ENCODE results near the gene CCL25. TPM values are rescaled to one million over a fixed set of nuclear protein-coding genes. Genes with fewer than 3 reads are reported as not detected.
A peak's percentile ranks its signal among the peaks of the same experiment; 100 is the strongest.

Gene CCL25
- polyA plus RNA-seq, 1 of the 3 experiments (the other 2 are of a cell fraction) = not detected

GRCh38 chr19:8017808-8018207, 34.8 kb upstream of the CCL25 start:
- Histone ChIP-seq H3K4me1 (ENCODE audit: control insufficient read depth in 1 of 2, insufficient read depth in 2 of 2, low read depth in 1 of 2, low read length in 1 of 2) (no peaks in the 10 kb centered on the region), H3K27ac (ENCODE audit: low read depth in 2 of 2, low read length in 1 of 2) (no peak overlapping the region), H3K79me2 (ENCODE audit: insufficient read depth) (no peaks in the 10 kb centered on the region), H2AFZ (ENCODE audit: low read depth) (no peak overlapping the region), H4K20me1 (ENCODE audit: insufficient read depth) (no peaks in the 10 kb centered on the region), H3K4me2 (no peak overlapping the region), H3K9ac (no peak overlapping the region), H3K4me3 (ENCODE audit: low read depth in 2 of 2, low read length in 1 of 2) (no peak overlapping the region), H3K27me3 (ENCODE audit: insufficient read depth) (no peaks in the 10 kb centered on the region), H3F3A (replicated peaks; ENCODE audit: insufficient read depth) (no peaks in the 10 kb centered on the region), H3K9me3 (no peaks in the 10 kb centered on the region), H3K36me3 (replicated peaks in 1 of 2; ENCODE audit: control insufficient read depth in 1 of 2, insufficient read depth in 2 of 2, low read length in 1 of 2) (no peaks in the 10 kb centered on the region), H3K9me2 (no peaks in the 10 kb centered on the region)
- DNase-seq = no peak
- POLR2A ChIA-PET = no interaction called here
- WGBS (ENCODE audit: low lambda C conversion rate) = 87% methylated on average over 11 of the region's 14 CpGs
- peak; percentile 36 for TF ChIP-seq RAD21 (IDR thresholded peaks at IDR 0.05; ENCODE audit: low read length)
- no peak for TF ChIP-seq POLR2AphosphoS5 (IDR thresholded peaks at IDR 0.05; ENCODE audit: low read depth, low read length)
- CTCF ChIA-PET = interaction anchor here (1.1 to 2.3 kb wide), 2 partner anchors 15 to 74 kb away, joined by 5 to 9 read pairs; partner anchors contain the start of gene TIMM44

- H3K9me3 ChIP-seq = no peaks in the 10 kb centered on the region
- no peaks in the 10 kb centered on the region for H3K79me2 ChIP-seq (ENCODE audit: insufficient read depth)
- TF ChIP-seq REST (IDR thresholded peaks at IDR 0.05; ENCODE audit: low read depth, low read length) (no peak), MAX (IDR thresholded peaks at IDR 0.05; ENCODE audit: low read depth) (no peak)
- no peak overlapping the region for H2AFZ ChIP-seq (ENCODE audit: low read depth)
- DNase-seq = no peak
- no peaks in the 10 kb centered on the region for H3K4me1 ChIP-seq (ENCODE audit: control insufficient read depth in 1 of 2, insufficient read depth in 2 of 2, low read depth in 1 of 2, low read length in 1 of 2)
- no peaks in the 10 kb centered on the region for H3K27me3 ChIP-seq (ENCODE audit: insufficient read depth)
- H3K9me2 ChIP-seq = no peaks in the 10 kb centered on the region
- ChIA-PET POLR2A (no interaction called here), CTCF (interaction anchor here (0.9 to 1.1 kb wide), 2 partner anchors 11 to 18 kb away, joined by 4 read pairs; no protein-coding TSS in a partner anchor)
- no peaks in the 10 kb centered on the region for H3F3A ChIP-seq (replicated peaks; ENCODE audit: insufficient read depth)
- H3K36me3 ChIP-seq (replicated peaks in 1 of 2; ENCODE audit: control insufficient read depth in 1 of 2, insufficient read depth in 2 of 2, low read length in 1 of 2) = no peaks in the 10 kb centered on the region
- H3K27ac ChIP-seq (ENCODE audit: low read depth in 2 of 2, low read length in 1 of 2) = no peak overlapping the region
- no peak overlapping the region for H3K9ac ChIP-seq
- 85% methylated on average over 9 of the region's 9 CpGs for WGBS (ENCODE audit: low lambda C conversion rate)
- H4K20me1 ChIP-seq (ENCODE audit: insufficient read depth) = no peaks in the 10 kb centered on the region
- no peak overlapping the region for H3K4me2 ChIP-seq
- H3K4me3 ChIP-seq (ENCODE audit: low read depth in 2 of 2, low read length in 1 of 2) = no peak overlapping the region
Observed at GRCh38 chr19:8020681-8021080, 31.9 kb upstream of the CCL25 start.

- Histone ChIP-seq H3K4me3 (ENCODE audit: low read depth in 2 of 2, low read length in 1 of 2) (no peak overlapping the region), H3F3A (replicated peaks; ENCODE audit: insufficient read depth) (no peaks in the 10 kb centered on the region), H2AFZ (ENCODE audit: low read depth) (no peak overlapping the region), H3K27me3 (ENCODE audit: insufficient read depth) (no peaks in the 10 kb centered on the region), H3K4me1 (ENCODE audit: control insufficient read depth in 1 of 2, insufficient read depth in 2 of 2, low read depth in 1 of 2, low read length in 1 of 2) (no peaks in the 10 kb centered on the region), H4K20me1 (ENCODE audit: insufficient read depth) (no peaks in the 10 kb centered on the region), H3K4me2 (no peak overlapping the region), H3K9me3 (no peaks in the 10 kb centered on the region), H3K79me2 (ENCODE audit: insufficient read depth) (no peaks in the 10 kb centered on the region), H3K9me2 (no peaks in the 10 kb centered on the region), H3K27ac (ENCODE audit: low read depth in 2 of 2, low read length in 1 of 2) (no peak overlapping the region), H3K9ac (no peak overlapping the region), H3K36me3 (replicated peaks in 1 of 2; ENCODE audit: control insufficient read depth in 1 of 2, insufficient read depth in 2 of 2, low read length in 1 of 2) (no peaks in the 10 kb centered on the region)
- ChIA-PET CTCF (interaction anchor here (1.1 kb wide), 1 partner anchor 19 kb away, joined by 4 read pairs; no protein-coding TSS in a partner anchor), POLR2A (no interaction called here)
- 93% methylated on average over 8 of the region's 8 CpGs for WGBS (ENCODE audit: low lambda C conversion rate)
- no peak for DNase-seq
- TF ChIP-seq USF2 (IDR thresholded peaks at IDR 0.05; ENCODE audit: borderline replicate concordance, low read depth, low read length) (no peak), SIN3A (IDR thresholded peaks at IDR 0.05; ENCODE audit: borderline replicate concordance, low read depth, low read length) (no peak), NRF1 (IDR thresholded peaks at IDR 0.05; ENCODE audit: low read depth, low read length) (no peak), USF1 (IDR thresholded peaks at IDR 0.05; ENCODE audit: borderline replicate concordance, low read depth) (no peak), POLR2AphosphoS5 (IDR thresholded peaks at IDR 0.05; ENCODE audit: low read depth, low read length) (no peak), RAD21 (IDR thresholded peaks at IDR 0.05; ENCODE audit: low read length) (no peak), MAX (IDR thresholded peaks at IDR 0.05; ENCODE audit: low read depth) (no peak), IRF3 (IDR thresholded peaks at IDR 0.05; ENCODE audit: low read depth, low read length) (no peak), FOSL2 (IDR thresholded peaks at IDR 0.05; ENCODE audit: borderline replicate concordance, low read depth) (no peak), RCOR1 (IDR thresholded peaks at IDR 0.05; ENCODE audit: low read length) (no peak), TEAD4 (IDR thresholded peaks at IDR 0.05; ENCODE audit: borderline replicate concordance, insufficient read depth) (no peak), FOXM1 (IDR thresholded peaks at IDR 0.05; ENCODE audit: low read depth) (no peak), EZH2phosphoT487 (IDR thresholded peaks at IDR 0.05; ENCODE audit: borderline replicate concordance, low read depth) (no peak)
Observed at GRCh38 chr19:8021374-8021773, 31.2 kb upstream of the CCL25 start.

Measured in SK-N-SH (cell line).